B cell (primary cell): ENCODE data around the gene ZBTB17. TPM values are rescaled to one million over a fixed set of nuclear protein-coding genes. Genes with fewer than 3 reads are reported as not detected.
A peak's percentile ranks its signal among the peaks of the same experiment; 100 is the strongest.

Experiments used
- ATAC-seq: fragments of 200-7000 bp; cut with Tn5 transposase; one replicate; pipeline ENCODE4 v1.10.0; 2021; ENCODE audit warnings: low read depth, mild to moderate bottlenecking, moderate number of reproducible peaks, moderate library complexity
- CTCF ChIA-PET: fragments of 350-600 bp; sonication (Branson Sonifier 250); formaldehyde crosslinking; loops from one replicate; lab custom pipeline; 2021; ENCODE audit warnings: antibody characterized with exemption, inconsistent platforms; lab: Charles Lee
- POLR2A ChIA-PET: fragments of 350-600 bp; sonication (Branson Sonifier 250); formaldehyde crosslinking; loops from one replicate; lab custom pipeline; 2021; ENCODE audit warnings: antibody characterized with exemption; lab: Charles Lee
- DNase-seq: peaks from one replicate; pipeline ENCODE4 v3.0.0; 2013
- H2AFZ ChIP-seq: 2 replicates; pipeline ENCODE4 v1.6.1; 2012; ENCODE audit warnings: mild to moderate bottlenecking, low read depth, low read length; ENCODE audit not compliant: insufficient read depth, poor library complexity, severe bottlenecking
- H3K27ac ChIP-seq, 2 donors: 1 replicate in 1 of 2; 2 replicates in 1 of 2; pipeline ENCODE4 v1.5.1; 2012 to 2013; ENCODE audit warnings: low read length in 2 of 2, mild to moderate bottlenecking in 2 of 2, moderate library complexity in 1 of 2
- H3K27me3 ChIP-seq, 4 experiments: fragments of 200-600 bp in 1 of 4; sonication (generic) in 1 of 4; replicated peaks in 1 of 4; 1 replicate in 2 of 4; 2 replicates in 2 of 4; pipeline versions ENCODE4 v1.6.1 to v1.7.0; 2013 to 2016; ENCODE audit warnings: low read length in 3 of 4, mild to moderate bottlenecking in 2 of 4, mixed read lengths in 1 of 4, moderate library complexity in 1 of 4; ENCODE audit not compliant: insufficient read depth in 4 of 4, control insufficient read depth in 3 of 4; ENCODE audit errors: control extremely low read depth in 1 of 4
- H3K36me3 ChIP-seq, 2 experiments: replicated peaks in 1 of 2; 1 replicate in 1 of 2; 2 replicates in 1 of 2; pipeline versions ENCODE4 v1.6.1 to v1.7.1; 2013; ENCODE audit warnings: low read length in 1 of 2; ENCODE audit not compliant: insufficient read depth in 2 of 2, control insufficient read depth in 1 of 2; ENCODE audit errors: control extremely low read depth in 1 of 2, extremely low read depth in 1 of 2
- H3K4me1 ChIP-seq, 2 donors: fragments of 200-600 bp in 1 of 2; sonication (generic) in 1 of 2; 1 replicate in 1 of 2; 2 replicates in 1 of 2; pipeline versions ENCODE4 v1.5.1 to v1.6.1; 2013 to 2017; ENCODE audit warnings: low read length in 2 of 2; ENCODE audit not compliant: control insufficient read depth in 2 of 2, insufficient read depth in 2 of 2
- H3K4me2 ChIP-seq: replicated peaks from 2 replicates; pipeline ENCODE3; 2012; ENCODE audit warnings: mild to moderate bottlenecking, low read depth, low read length; ENCODE audit not compliant: poor library complexity, severe bottlenecking
- H3K4me3 ChIP-seq, 5 experiments: fragments of 200-600 bp in 1 of 5; sonication (generic) in 1 of 5; 1 replicate in 3 of 5; 2 replicates in 2 of 5; pipeline versions ENCODE4 v1.5.1 to v1.7.0; 2011 to 2016; ENCODE audit warnings: low read length in 4 of 5, mild to moderate bottlenecking in 4 of 5, low read depth in 2 of 5, control low read depth in 1 of 5, moderate library complexity in 1 of 5; ENCODE audit not compliant: insufficient read depth in 1 of 5; ENCODE audit errors: control extremely low read depth in 1 of 5, extremely low read depth in 1 of 5
- H3K79me2 ChIP-seq: fragments of 200-600 bp; sonication (generic); one replicate; pipeline ENCODE4 v1.6.0; 2016; ENCODE audit warnings: low read length; ENCODE audit not compliant: control insufficient read depth, insufficient read depth
- H3K9ac ChIP-seq: fragments of 200-600 bp; sonication (generic); 2 replicates; pipeline ENCODE4 v1.6.1; 2017; ENCODE audit warnings: mild to moderate bottlenecking, low read length, moderate library complexity
- H3K9me3 ChIP-seq, 3 donors: one replicate each; pipeline versions ENCODE4 v1.6.1 to v1.7.1; 2013; ENCODE audit warnings: low read length in 2 of 3; ENCODE audit not compliant: control insufficient read depth in 2 of 3, insufficient read depth in 1 of 3; ENCODE audit errors: control extremely low read depth in 1 of 3
- H4K20me1 ChIP-seq: 2 replicates; pipeline ENCODE4 v1.6.0; 2012; ENCODE audit warnings: mild to moderate bottlenecking, low read length; ENCODE audit not compliant: insufficient read depth, control insufficient read depth, poor library complexity, severe bottlenecking
- H3K27ac Mint-ChIP-seq: one replicate; pipeline ENCODE4 v1.8.0; 2021; ENCODE audit warnings: mixed read lengths
- H3K27me3 Mint-ChIP-seq: one replicate; pipeline ENCODE4 v1.8.0; 2021; ENCODE audit warnings: mixed read lengths
- H3K4me1 Mint-ChIP-seq: one replicate; pipeline ENCODE4 v1.8.0; 2021; ENCODE audit warnings: mixed read lengths
- H3K4me3 Mint-ChIP-seq: one replicate; pipeline ENCODE4 v1.8.0; 2021; ENCODE audit warnings: mixed read lengths
- H3K9me3 Mint-ChIP-seq: one replicate; pipeline ENCODE4 v1.8.0; 2022; ENCODE audit warnings: mixed read lengths; ENCODE audit not compliant: insufficient read depth
- EZH2 ChIP-seq: IDR thresholded peaks from 2 replicates; pipeline ENCODE4 v1.6.1; 2012; ENCODE audit warnings: borderline replicate concordance, low read depth, mild to moderate bottlenecking, moderate library complexity, low read length; ENCODE audit not compliant: insufficient read depth, poor library complexity, severe bottlenecking
- WGBS: methylation state at CpG from one replicate; pipeline ENCODE4 v1.1.5; 2013; ENCODE audit warnings: missing lambda C conversion rate; ENCODE audit not compliant: insufficient coverage; 5-methylcytosine and 5-hydroxymethylcytosine counted together
- intact Hi-C: fragments of 100-400 bp; cut with micrococcal nuclease; formaldehyde crosslinking; loops from one replicate; pipeline ENCODE4 v1.10.0; 2022
- polyA minus RNA-seq: library from RNA; depleted of rRNA, polyadenylated mRNA; stranded (reverse); fragments of >200 nt; gene quantifications from 2 replicates; pipeline ENCODE4 v1.2.3, GENCODE V29; 2012
- polyA plus RNA-seq: library from polyadenylated mRNA; depleted of rRNA; stranded (reverse); fragments of >200 nt; gene quantifications from 2 replicates; pipeline ENCODE4 v1.2.3, GENCODE V29; 2012
- total RNA-seq, 2 donors: library from RNA; stranded (reverse); fragments of 120-200 nt in 1 of 2; gene quantifications; 1 replicate in 1 of 2; 2 replicates in 1 of 2; pipeline versions ENCODE4 v1.2.3 to v1.2.4, GENCODE V29; 2013 to 2022
- TF ChIP-seq, protein P1 (sequence below): fragments of 200-600 bp; IDR thresholded peaks from one replicate; pipeline ENCODE4 v1.8.0; 2022; ENCODE audit warnings: antibody characterized with exemption, mild to moderate bottlenecking

Gene ZBTB17
- 94.1 and 101 TPM in 2 replicates for total RNA-seq
- total RNA-seq (2013): 51.3 TPM
- polyA plus RNA-seq: 157 and 201 TPM in 2 replicates
- 106 and 144 TPM in 2 replicates for polyA minus RNA-seq

DNA sequence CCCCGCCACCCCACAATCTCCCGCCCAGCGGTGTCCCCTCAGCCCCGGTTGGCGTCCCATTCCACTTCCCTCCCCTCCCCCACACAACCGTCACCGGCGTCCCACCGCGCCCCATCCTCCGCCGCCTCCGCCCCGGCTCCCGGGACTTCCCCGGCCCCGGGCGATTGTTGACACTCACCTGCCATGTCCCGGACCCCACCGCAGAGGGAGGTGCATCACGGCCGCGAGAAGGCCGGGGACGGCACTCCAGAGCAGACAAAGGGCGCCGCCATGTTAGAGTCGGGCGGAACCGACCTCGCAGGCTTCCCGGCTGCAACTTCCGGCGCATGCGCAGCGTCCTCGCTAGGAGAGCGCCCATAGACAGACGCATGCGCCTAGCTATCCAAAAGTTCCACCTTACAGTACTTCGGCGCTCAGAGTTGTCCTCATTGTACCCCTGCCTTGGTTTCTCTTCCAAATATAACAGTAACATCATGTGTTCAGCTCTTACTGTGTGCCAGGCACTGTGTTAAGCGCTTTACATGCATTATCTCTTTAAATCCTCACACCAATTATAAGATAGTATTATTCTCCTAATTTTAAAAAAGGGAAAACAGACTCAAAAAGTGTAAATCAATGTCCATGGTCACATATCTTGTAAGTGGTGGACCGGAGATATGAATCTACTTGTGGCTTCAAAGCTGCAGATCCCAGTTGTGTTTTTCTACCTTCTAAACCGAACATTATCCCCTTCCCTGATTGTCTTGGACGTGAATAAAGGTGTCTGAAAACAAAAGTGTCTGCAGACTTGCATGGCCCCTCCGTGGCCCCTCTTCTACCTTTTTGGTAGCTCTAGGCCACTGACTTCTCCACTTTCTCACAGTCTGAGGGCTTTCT lies at the start of gene ZBTB17:
TSS of gene ZBTB17 (minus strand) at position 297 of the 876 bp plus-strand sequence. CDS start 27,606 bp downstream, outside the sequence.
- WGBS: 7% methylated on average over 42 of the region's 47 CpGs
- Histone ChIP-seq H2AFZ (peak within 1 kb of the TSS; percentile 87), H3K27ac (peak within 1 kb of the TSS; percentile 70 to 86), H3K79me2 (peaks cover 62% of the 10 kb centered on the region), H3K9ac (peak within 1 kb of the TSS; percentile 86), H3K27me3 (no peaks in the 10 kb centered on the region), H3K36me3 (peaks cover 2 to 21% of the 10 kb centered on the region in 2 experiments), H4K20me1 (no peaks in the 10 kb centered on the region), H3K9me3 (no peaks in the 10 kb centered on the region), H3K4me3 (peak within 1 kb of the TSS; percentile 58 to 94 (median 88)), H3K4me2 (peak within 1 kb of the TSS; percentile 88), H3K4me1 (peaks cover 20 to 33% of the 10 kb centered on the region in 2 donors)
- intact Hi-C loops: loop anchor here (1.0 to 10.0 kb wide), 4 partner anchors 10 to 389 kb away; partner anchors contain the start of gene SZRD1
- DNase-seq (peak; percentile 97), ATAC-seq (peak; percentile 81)
- H3K4me3 Mint-ChIP-seq: peak within 1 kb of the TSS; percentile 93
- no peaks in the 10 kb centered on the region for H3K27me3 Mint-ChIP-seq
- peaks cover 35% of the 10 kb centered on the region for H3K4me1 Mint-ChIP-seq
- ChIA-PET POLR2A (interaction anchor here (1.2 to 3.0 kb wide), 6 partner anchors 10 to 231 kb away, joined by 3 to 11 read pairs (median 8); no protein-coding TSS in a partner anchor), CTCF (interaction anchor here (0.7 to 3.2 kb wide), 13 partner anchors 10 to 185 kb away, joined by 3 to 24 read pairs (median 5); partner anchors contain the start of gene SRARP)
- H3K9me3 Mint-ChIP-seq: no peaks in the 10 kb centered on the region
- no peak for TF ChIP-seq EZH2
- TF ChIP-seq, protein P1, sequence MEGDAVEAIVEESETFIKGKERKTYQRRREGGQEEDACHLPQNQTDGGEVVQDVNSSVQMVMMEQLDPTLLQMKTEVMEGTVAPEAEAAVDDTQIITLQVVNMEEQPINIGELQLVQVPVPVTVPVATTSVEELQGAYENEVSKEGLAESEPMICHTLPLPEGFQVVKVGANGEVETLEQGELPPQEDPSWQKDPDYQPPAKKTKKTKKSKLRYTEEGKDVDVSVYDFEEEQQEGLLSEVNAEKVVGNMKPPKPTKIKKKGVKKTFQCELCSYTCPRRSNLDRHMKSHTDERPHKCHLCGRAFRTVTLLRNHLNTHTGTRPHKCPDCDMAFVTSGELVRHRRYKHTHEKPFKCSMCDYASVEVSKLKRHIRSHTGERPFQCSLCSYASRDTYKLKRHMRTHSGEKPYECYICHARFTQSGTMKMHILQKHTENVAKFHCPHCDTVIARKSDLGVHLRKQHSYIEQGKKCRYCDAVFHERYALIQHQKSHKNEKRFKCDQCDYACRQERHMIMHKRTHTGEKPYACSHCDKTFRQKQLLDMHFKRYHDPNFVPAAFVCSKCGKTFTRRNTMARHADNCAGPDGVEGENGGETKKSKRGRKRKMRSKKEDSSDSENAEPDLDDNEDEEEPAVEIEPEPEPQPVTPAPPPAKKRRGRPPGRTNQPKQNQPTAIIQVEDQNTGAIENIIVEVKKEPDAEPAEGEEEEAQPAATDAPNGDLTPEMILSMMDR: no peak
- peak within 1 kb of the TSS; percentile 92 for H3K27ac Mint-ChIP-seq
